IPS DF 4.7 (cell line): ENCODE results near the gene SAC3D1.

Source experiments
- DNase-seq: peaks from one replicate; pipeline ENCODE4 v3.0.0-alpha.2; 2013; ENCODE audit warnings: low spot score; ENCODE audit errors: extremely low read depth

SAC3D1 gene

GRCh38 chr11:65059959-65060824 is 19.2 kb downstream of the SAC3D1 start:
- DNase-seq: no peak

GRCh38 chr11:65060913-65061408 is 20.0 kb downstream of the SAC3D1 start:
- DNase-seq: no peak

GRCh38 chr11:65063532-65063931 is 22.5 kb downstream of the SAC3D1 start:
- no peak for DNase-seq

DNA sequence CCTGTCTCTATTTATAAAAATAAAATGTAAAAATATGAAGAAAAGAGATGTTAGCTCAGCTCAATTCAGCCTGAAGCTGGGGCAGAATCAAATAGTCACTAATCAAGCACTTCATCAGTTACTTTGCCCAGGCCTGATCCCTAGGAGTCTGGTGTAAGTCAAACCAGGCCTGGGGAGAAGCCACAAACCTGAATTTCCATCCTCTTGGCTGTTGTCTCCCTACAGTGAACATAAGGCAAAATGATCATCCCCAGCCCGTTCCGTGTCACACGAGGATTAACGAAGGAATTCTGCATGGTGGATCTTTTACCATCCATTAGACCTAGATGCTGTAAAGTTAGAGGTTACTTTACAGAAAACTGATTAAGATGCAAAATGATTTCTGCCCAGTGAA is 23.8 kb downstream of the SAC3D1 start:
- no peak for DNase-seq

GRCh38 chr11:65065851-65066250 is 24.8 kb downstream of the SAC3D1 start:
- no peak for DNase-seq

- no peak for DNase-seq
These were observed 25.3 kb downstream of the SAC3D1 start for GRCh38 chr11:65066315-65066714.

- no peak for DNase-seq
These were observed 25.8 kb downstream of the SAC3D1 start for GRCh38 chr11:65066805-65067291.

GRCh38 chr11:65067446-65067845 is 26.4 kb downstream of the SAC3D1 start:
- DNase-seq: no peak

DNA sequence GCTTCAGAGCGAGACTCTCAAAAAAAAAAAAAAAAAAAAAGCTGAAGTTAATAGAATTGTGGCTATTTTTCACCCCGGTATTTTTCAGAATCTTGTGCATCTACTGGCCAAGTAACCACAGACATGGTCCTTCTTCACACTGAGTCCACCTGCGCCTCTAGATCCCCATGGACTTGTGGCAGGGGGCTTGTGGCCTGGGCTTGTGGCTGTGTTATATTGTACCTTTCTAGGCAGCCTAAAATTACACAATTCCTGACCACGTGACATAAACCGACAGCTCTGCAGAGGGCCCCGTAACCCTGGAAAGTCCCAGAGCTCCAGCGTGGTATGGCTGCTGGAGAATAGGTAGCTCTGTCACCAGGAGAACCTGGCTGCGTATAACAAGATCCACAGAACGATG is 28.2 kb downstream of the SAC3D1 start:
- DNase-seq: no peak

DNA sequence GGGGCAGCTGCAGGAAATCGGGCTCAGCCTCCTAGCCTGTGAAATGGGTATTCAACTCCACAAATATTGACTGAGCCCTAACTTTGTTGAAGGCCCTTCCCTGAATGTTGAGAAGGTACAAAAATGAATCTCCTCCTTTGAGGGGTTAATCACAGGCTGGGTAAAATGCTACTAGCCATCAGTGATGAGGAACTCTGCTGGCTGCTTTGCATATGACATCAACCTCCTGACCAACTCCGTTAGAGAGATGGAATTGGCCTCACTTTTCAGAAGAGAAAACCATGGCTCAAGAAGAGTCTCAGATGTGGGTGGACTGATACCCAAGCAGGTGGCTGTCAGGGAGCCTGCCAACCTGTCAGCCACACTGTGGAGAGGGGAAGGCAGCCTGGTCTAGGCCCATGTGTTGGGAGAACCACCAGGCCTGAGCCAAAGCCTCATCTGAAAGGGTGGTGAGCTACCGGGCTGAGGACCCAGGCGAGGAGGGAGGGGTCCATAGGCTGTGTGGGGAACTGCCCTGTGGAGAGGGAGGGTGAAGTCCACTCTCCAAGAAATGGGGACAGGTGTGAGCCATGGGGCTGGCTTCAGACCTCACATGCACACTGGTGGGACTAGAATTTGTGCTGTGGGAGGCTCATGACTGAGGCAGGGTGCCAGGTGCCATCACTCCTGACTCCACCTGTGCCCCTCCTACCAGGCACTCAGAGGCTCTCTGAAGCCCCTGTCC is 31.1 kb downstream of the SAC3D1 start:
- no peak for DNase-seq

DNA sequence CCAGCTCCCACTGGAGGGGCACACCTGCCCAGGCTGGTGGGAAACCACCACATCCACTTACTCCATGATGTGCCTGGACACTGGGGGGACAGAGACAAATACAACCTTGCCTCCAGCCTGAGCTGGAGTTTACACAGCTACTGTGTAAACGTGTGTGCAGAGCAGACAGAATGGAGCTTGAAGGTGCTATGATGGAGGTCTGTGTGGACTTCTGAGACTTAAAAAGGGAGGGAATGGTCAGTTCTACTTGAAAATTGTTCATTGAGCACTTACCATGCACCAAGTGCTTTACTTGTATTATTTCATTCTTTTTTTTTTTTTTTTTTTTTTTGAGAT is 31.6 kb downstream of the SAC3D1 start:
- DNase-seq: no peak

DNA sequence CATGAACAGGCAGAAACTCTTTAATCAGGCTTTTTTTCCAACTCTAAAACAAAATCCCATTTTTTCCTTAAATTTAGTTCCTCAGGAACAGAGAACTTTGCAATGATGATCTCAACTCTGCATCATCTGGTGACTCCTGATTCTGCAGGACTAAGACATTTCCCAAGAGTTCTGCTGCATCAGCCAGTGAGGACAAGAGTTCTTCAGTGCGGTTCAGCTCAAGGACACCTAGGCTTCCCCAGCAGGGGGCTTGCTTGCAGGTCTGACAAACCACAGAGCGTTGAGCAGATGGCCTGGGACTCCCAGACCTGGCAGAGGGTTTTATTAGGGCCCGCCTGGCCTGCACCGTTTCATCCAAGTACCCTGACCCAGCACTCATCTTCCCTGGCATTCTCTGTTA is 36.4 kb downstream of the SAC3D1 start:
- no peak for DNase-seq

DNA sequence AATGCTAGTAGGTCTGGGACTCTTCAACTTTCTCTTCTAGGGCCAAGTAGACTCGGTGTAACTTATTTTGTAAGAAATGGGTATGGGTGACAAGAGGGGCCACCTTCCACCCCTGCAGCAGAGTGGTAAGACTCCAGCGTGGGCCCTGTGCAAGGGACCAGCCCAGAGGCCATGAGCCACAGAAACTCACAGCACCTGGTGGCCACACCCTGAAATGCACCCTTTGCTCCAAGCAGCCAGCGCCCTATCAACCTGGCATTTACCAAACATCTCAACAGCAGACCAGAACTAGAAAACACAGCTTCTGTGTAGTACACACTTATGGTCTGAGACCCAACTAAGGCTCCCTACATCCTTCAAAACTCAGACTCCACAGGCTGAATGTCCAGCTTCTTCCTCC is 37.1 kb downstream of the SAC3D1 start:
- DNase-seq: no peak

DNA sequence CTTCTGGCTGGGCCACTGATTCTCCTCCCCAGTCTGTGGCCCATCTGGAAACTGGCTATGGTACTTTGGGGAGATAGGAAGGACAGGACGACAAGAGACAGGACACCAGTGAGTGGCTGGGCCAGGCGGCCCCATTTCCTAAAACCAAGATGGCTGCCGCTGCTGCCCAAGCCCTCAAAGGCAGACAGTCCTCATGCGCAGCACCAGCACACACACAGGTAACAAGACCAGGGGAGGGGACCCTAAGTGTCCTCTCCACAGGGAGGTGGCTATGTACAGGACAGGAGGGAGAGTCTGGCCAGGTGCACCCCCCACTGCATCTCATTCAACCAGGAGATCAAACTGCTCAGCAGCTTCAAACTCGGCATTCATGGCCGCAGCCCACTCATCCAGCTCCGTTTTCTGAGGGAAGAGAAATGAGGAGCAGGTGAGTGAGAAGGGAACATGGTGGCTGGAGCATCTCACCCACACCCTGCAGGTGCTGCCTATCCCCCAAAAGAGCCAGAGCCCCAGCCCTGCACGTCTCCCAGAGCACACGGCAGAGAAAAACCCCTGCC is 37.9 kb downstream of the SAC3D1 start:
- DNase-seq: no peak

GRCh38 chr11:65083134-65083833 is 42.3 kb downstream of the SAC3D1 start:
- DNase-seq: no peak

DNA sequence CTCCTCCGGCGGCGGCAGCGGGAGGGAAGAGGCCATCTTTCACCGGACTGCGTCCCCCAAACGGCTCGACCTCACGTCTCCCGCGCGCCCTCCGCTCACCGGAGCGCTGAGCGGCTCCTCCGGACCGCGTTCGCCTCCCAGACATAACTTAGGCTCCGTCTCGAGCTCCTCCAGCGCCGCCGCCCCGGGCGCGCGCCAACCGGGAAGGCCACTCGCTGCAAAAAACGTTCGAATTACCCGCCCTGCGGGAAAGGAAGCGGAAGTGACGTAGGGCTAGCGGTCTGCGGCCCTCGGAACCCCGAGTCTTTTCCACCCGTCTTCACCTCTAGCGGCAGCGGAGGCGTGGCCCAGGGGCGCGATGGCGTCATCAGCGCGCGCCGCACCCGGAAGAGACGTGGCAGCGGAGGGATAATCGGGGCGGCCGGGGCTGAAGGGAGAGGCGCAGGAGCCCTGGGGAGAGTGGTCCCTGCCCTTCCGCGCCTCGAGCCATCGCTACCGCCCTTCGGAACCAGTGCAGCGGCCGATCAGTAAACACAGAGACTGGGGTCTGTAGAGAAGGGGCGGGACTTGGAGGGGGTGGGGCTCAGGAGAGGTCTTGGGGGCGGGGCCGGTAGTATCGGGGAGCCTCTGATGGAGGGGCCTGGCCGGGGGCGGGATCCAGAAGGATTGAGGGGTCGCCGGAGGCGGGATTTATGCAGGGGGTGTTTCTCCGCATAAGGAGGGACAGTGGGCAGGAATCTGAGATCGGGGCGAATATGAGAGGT is 43.0 kb downstream of the SAC3D1 start, which contains the start of the genes CDCA5 and ZFPL1:
Gene CDCA5 (minus strand): TSS at position 207 of the 764 bp plus-strand sequence. CDS start 62 bp downstream, at position 145.
Gene ZFPL1 (plus strand): TSS at position 389 of the 764 bp plus-strand sequence. CDS start 477 bp downstream, outside the sequence.
- DNase-seq: no peak

GRCh38 chr11:65084598-65085375 is 43.8 kb downstream of the SAC3D1 start:
- DNase-seq: no peak

GRCh38 chr11:65085446-65085845 is 44.4 kb downstream of the SAC3D1 start:
- no peak for DNase-seq

GRCh38 chr11:65086809-65087208 is 45.8 kb downstream of the SAC3D1 start:
- DNase-seq: no peak

DNA sequence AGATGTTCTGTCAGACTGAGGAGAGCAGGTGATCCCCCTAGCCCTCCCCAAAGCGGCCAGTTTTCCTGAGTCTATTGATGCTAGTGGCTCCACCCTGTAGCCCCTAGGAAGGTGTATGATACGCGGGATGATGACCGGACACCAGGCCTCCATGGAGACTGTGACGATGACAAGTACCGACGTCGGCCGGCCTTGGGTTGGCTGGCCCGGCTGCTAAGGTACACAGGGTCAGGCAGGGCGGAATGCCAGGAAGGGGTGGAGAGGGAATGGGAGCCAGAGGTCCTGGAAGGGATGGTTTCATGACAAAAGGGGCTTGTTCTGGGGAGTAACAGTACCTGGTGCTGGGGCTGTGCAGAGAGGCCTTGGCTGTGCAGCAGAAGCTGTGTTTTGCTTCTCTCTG is 46.2 kb downstream of the SAC3D1 start:
- no peak for DNase-seq
